HUES6 (cell line): ENCODE measurements around the gene THEMIS.

ENCODE experiments used
- H3K27ac ChIP-seq: 2 replicates; pipeline ENCODE4 v1.7.0; 2013; ENCODE audit warnings: low read depth, mild to moderate bottlenecking, low read length, inconsistent platforms
- H3K27me3 ChIP-seq: 2 replicates; pipeline ENCODE4 v1.6.1; 2013; ENCODE audit warnings: low read length; ENCODE audit not compliant: control insufficient read depth, insufficient read depth
- H3K36me3 ChIP-seq: 2 replicates; pipeline ENCODE4 v1.6.1; 2013; ENCODE audit warnings: low read length; ENCODE audit not compliant: control insufficient read depth, insufficient read depth
- H3K4me1 ChIP-seq: 2 replicates; pipeline ENCODE4 v1.6.1; 2013; ENCODE audit warnings: low read length; ENCODE audit not compliant: control insufficient read depth, insufficient read depth
- H3K4me3 ChIP-seq: 2 replicates; pipeline ENCODE4 v1.5.1; 2013; ENCODE audit warnings: low read depth, low read length
- H3K9ac ChIP-seq: one replicate; pipeline ENCODE4 v1.6.1; 2013; ENCODE audit warnings: mild to moderate bottlenecking, low read length
- H3K9me3 ChIP-seq: 2 replicates; pipeline ENCODE4 v1.6.1; 2013; ENCODE audit warnings: low read depth, low read length; ENCODE audit not compliant: control insufficient read depth, insufficient read depth

THEMIS gene

DNA sequence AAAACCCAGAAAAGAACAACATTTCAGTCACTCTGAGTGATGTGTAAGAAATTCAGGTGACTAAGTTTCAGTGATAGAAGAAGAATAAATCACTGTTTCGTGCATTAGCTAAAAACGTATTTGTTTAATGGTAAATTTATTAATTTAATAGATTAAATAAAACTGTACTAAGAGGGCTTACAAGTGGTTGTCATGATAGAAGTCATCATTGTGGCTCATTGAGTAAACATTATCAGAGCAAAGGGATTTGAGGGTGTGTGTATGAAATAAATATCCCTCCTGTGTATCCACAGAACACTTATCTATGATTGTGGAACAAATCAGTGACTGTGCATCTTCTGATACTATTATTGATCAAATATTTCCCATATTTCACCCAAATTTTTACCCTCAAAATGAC lies 40.1 kb downstream of the THEMIS start:
- H3K27ac ChIP-seq, result no peak overlapping the region
- H3K9me3 ChIP-seq, result no peaks in the 10 kb centered on the region

DNA sequence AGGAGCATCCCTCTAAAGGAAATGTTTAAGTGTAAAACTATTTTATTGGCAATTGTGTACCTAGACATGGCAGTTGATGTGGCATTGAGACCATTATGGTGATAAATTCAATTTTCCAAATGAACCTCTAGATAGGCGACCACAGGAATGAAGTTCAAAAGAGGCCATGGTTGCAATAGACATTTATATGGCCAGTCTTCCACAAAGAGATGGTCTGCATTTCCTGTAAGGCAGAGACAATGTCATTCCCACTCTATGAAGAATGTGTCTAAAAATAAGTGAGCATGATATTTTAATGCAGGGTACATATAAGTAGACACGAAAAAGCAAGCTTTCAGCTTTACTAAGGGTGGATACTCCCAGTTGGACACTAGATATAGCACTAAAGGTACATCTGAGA lies 40.9 kb downstream of the THEMIS start:
- H3K9ac ChIP-seq, result no peak overlapping the region
- H3K27ac ChIP-seq, result no peak overlapping the region
- no peaks in the 10 kb centered on the region for H3K9me3 ChIP-seq
- no peaks in the 10 kb centered on the region for H3K4me1 ChIP-seq
- no peaks in the 10 kb centered on the region for H3K36me3 ChIP-seq
- no peak overlapping the region for H3K4me3 ChIP-seq
- no peaks in the 10 kb centered on the region for H3K27me3 ChIP-seq

More for the DNA sequence above, 40.1 kb downstream of the THEMIS start:
- Histone ChIP-seq H3K36me3 (no peaks in the 10 kb centered on the region), H3K27me3 (no peaks in the 10 kb centered on the region), H3K4me3 (no peak overlapping the region), H3K9ac (no peak overlapping the region), H3K4me1 (no peaks in the 10 kb centered on the region)

DNA sequence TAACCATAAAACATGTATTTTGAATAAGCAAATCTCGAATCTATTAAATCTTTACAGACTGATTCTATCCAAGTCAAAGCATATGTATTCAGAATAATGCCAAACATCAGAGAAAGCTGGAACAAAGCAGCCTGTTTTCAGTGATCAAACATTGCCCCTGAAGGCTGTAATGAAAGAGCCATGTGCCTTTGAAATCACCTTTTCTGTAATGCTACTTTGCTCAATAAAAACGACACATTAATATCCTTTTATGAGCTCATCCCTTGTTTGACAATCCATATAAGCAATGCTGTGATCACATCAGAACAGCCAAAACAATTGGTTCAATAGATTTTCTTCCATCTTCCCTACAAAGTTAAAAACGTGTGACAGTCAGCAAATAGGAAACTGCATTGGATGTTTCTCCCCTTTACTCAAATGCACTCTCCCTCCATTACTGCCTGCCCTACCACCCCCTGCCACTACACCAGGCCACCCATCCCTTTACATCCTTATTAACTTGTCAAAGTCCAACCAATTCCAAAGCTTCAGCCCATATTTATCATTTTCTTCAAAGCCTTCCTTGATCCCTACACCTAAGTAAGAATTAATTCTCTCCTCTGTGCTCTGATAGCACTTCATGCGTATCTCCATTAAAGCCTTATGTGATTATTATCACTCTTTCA lies 42.0 kb downstream of the THEMIS start:
- H3K4me3 ChIP-seq, result no peak overlapping the region
- H3K9me3 ChIP-seq, result no peaks in the 10 kb centered on the region
- H3K9ac ChIP-seq, result no peak overlapping the region
- H3K27me3 ChIP-seq, result no peaks in the 10 kb centered on the region
- no peaks in the 10 kb centered on the region for H3K36me3 ChIP-seq
- H3K27ac ChIP-seq, result no peak overlapping the region
- no peaks in the 10 kb centered on the region for H3K4me1 ChIP-seq

DNA sequence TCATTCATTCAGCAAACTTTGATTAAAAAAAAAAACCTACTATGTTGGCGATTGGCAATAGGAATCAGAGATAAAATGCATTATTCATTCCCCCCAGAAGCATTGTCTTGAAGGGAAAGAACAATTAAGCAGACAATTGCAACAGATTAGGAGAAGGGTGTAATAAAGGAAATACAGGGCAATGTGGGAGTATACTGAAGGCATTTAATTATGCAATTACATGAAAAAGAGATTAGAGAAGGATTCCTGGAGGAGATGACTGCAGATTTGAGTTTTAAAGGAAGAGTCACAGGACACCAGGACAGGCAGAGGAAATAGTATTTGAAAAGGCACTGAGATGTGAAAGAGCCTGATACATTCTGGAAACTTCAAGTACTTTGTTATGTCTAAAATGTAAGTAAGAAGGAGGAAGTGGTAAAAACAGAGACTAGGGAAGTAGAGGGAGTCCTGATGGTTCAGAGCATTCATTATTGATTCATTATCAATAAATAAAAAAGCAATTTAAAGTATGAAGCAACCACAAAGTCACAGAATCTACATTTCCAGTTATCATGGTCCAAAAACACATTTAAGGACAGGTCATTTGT lies 43.7 kb downstream of the THEMIS start:
- H3K36me3 ChIP-seq, result no peaks in the 10 kb centered on the region
- H3K4me1 ChIP-seq, result no peaks in the 10 kb centered on the region
- H3K4me3 ChIP-seq, result no peak overlapping the region
- H3K27ac ChIP-seq, result no peak overlapping the region
- no peaks in the 10 kb centered on the region for H3K9me3 ChIP-seq
- H3K27me3 ChIP-seq, result no peaks in the 10 kb centered on the region
- no peak overlapping the region for H3K9ac ChIP-seq

DNA sequence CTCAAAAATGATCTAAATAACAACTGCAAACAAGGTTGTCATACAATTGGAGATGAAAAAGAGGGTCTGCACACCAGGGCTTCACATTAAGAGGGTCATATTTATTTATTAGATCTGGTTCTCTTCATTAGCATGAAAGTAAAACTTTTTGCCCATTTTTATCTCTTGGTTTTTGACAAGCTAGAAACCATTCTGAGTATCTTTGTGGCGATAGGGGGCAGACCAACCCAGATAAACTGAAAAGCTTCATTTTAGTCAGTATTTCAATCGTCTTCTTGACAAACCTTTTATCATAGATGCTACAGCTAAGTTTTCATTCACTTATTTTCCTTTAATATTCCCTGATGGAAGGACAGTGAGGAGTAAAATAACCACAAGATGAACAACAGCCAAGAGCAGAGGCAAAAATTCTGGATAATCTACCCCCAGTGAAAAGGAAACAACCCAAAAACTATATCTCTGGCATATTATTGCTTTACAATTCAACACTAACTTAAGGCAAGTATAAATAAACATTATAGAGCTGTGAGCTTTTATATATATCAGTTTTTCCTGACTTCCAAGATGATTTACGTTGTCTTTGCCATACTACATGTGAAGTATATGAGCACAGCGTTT lies 45.2 kb downstream of the THEMIS start:
- Histone ChIP-seq H3K9ac (no peak overlapping the region), H3K27ac (no peak overlapping the region), H3K4me3 (no peak overlapping the region), H3K36me3 (no peaks in the 10 kb centered on the region), H3K9me3 (no peaks in the 10 kb centered on the region), H3K4me1 (no peaks in the 10 kb centered on the region), H3K27me3 (no peaks in the 10 kb centered on the region)

DNA sequence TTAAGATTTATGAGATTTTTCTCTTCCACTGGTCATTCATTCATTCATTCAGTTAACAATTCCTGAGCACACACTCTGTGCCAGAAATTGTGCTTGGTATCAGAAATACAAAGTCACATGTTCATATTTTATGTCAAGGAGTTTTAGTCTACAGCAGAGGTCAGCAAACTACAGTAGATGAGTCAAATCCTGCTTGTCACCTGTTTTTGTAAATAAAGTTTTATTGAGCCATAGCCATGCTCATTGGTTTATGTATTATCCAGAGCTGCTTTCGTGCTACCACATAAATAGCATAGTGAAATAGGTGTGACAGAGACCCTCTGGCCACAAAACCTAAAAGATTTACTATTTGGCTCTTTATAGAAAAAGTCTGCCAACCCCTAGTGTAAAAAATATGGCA lies 46.8 kb downstream of the THEMIS start:
- Histone ChIP-seq H3K36me3 (no peaks in the 10 kb centered on the region), H3K4me1 (no peaks in the 10 kb centered on the region), H3K27me3 (no peaks in the 10 kb centered on the region), H3K9me3 (no peaks in the 10 kb centered on the region), H3K4me3 (no peak overlapping the region), H3K27ac (no peak overlapping the region), H3K9ac (no peak overlapping the region)

DNA sequence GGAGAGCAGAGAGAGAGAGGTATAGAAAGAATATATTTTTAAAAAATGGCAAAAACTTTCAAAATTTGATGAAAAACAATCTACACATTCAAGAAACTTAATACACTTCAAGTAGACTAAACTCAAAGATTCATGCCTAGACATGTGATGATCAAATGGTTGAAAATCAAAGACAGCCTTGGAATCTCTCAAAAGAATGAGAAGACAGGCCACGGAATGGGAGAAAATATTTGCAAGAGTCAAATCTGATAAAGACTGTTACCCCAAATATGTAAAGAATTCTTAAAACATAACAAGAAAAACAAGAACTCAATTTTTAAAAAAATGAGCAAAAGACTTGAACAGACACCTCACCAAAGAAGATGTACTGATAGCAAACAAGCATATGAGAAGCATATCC lies 49.7 kb downstream of the THEMIS start:
- Histone ChIP-seq H3K9me3 (no peaks in the 10 kb centered on the region), H3K27me3 (no peaks in the 10 kb centered on the region), H3K36me3 (no peaks in the 10 kb centered on the region), H3K4me1 (no peaks in the 10 kb centered on the region), H3K4me3 (no peak overlapping the region), H3K9ac (no peak overlapping the region), H3K27ac (no peak overlapping the region)

DNA sequence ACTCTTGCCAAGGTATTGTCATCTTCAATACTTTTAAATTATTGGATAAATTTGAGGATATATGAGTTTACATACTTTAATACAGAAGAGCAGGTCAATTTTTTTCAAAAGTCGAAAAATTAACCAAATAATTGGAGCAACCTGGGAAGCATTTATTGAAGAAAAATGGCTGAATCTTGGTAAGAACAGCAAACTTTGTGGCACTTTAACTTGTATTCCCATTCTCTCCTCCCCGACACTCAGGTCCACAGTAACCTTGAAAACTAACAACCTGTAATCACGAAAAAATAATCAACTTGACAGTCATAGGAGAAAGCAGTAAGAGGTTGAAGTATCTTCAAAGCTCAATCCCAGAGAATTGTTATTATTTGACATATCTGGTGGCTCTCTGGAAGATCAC lies 55.6 kb downstream of the THEMIS start:
- no peak overlapping the region for H3K27ac ChIP-seq
- no peaks in the 10 kb centered on the region for H3K36me3 ChIP-seq
- H3K9me3 ChIP-seq, result no peaks in the 10 kb centered on the region
- H3K9ac ChIP-seq, result no peak overlapping the region
- H3K4me3 ChIP-seq, result no peak overlapping the region
- H3K4me1 ChIP-seq, result no peaks in the 10 kb centered on the region
- H3K27me3 ChIP-seq, result no peaks in the 10 kb centered on the region

DNA sequence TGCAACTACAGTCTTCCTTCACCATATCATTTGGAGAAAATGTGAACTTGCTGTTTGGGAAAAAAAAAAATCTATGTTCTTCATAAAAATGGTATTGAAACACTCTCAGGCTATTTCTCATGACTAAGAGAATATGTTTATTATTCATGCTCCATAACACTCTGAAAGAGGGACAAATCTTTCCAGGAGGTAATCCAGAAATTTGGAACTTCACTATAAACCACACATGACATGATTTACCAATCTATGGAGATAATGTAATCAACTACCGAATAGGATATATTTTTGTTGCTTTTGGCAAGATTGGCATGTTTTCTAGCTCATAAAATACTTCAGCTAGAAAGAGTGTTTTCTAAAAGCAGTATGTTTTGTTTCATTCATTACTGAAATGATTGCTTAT lies 56.3 kb downstream of the THEMIS start:
- no peaks in the 10 kb centered on the region for H3K4me1 ChIP-seq
- no peaks in the 10 kb centered on the region for H3K9me3 ChIP-seq

DNA sequence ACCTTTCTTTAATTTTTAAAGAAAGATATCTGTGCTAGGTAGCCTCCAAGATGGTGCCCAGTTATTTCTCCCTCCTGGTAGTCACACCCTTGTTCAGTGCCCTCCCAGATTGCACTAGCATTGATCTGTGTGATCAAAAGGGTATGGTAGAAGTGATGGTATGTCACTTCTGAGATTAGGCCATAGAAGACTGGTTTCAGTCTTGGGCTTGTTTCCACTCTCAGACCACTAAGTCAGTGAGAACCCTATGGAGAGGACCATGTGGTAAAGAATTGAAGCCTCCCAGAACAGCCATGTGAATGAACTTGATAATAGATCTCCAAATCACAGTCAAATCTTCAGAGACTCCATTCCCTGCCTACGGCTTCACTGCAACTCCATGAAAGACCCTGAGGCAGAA lies 57.3 kb downstream of the THEMIS start:
- Histone ChIP-seq H3K4me1 (no peaks in the 10 kb centered on the region), H3K9me3 (no peaks in the 10 kb centered on the region), H3K4me3 (no peak overlapping the region), H3K27me3 (no peaks in the 10 kb centered on the region), H3K9ac (no peak overlapping the region), H3K27ac (no peak overlapping the region), H3K36me3 (no peaks in the 10 kb centered on the region)

More for the DNA sequence above, 56.3 kb downstream of the THEMIS start:
- H3K36me3 ChIP-seq, result no peaks in the 10 kb centered on the region
- no peak overlapping the region for H3K4me3 ChIP-seq
- H3K9ac ChIP-seq, result no peak overlapping the region
- no peak overlapping the region for H3K27ac ChIP-seq
- H3K27me3 ChIP-seq, result no peaks in the 10 kb centered on the region

DNA sequence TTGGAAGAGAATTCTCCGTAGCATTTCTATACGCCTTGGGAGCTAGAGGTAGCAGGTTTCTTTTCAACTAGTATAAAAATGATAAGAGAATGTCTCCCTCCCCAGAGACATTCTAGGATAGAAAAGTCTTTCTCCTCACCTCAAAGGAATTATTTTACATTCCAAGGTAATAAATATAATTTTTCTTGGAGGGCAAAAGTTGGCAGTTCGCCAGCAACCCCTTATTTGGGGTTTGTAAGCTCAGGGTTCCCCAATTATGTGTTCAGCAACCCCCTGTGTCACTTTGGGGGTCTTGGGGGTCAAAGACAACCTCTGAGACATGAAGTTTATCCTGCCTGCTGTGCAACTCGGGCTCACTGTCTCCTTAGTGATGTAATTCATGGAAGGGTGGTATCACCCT lies 58.3 kb downstream of the THEMIS start:
- no peaks in the 10 kb centered on the region for H3K27me3 ChIP-seq
- H3K36me3 ChIP-seq, result no peaks in the 10 kb centered on the region
- no peak overlapping the region for H3K9ac ChIP-seq
- H3K4me1 ChIP-seq, result no peaks in the 10 kb centered on the region
- no peak overlapping the region for H3K4me3 ChIP-seq
- H3K27ac ChIP-seq, result no peak overlapping the region
- H3K9me3 ChIP-seq, result no peaks in the 10 kb centered on the region
